WI38 (cell line): ENCODE data around the gene HELT.
"Not testable (repeated sequence)": the region's sequence is repeated elsewhere in the genome, so short reads cannot be mapped to it uniquely, and the experiment has no call there.

Experiments used
- H3K4me3 ChIP-seq: 2 replicates; pipeline ENCODE4 v1.5.1; 2011; ENCODE audit warnings: low read depth, mild to moderate bottlenecking, control low read depth, low read length
- CTCF ChIP-seq: IDR thresholded peaks from 2 replicates; pipeline ENCODE4 v1.5.1; 2012; ENCODE audit warnings: low read depth, mild to moderate bottlenecking, control low read depth, low read length

The HELT gene

GRCh38 chr4:185017964-185018772 is at the start of gene HELT:
HELT (plus strand) TSS chr4:185018490; CDS start chr4:185018929, 439 bp downstream.
- no peak within 1 kb of the TSS for H3K4me3 ChIP-seq
- no peak for TF ChIP-seq CTCF

GRCh38 chr4:184968784-184969201 is 49.5 kb upstream of the HELT start:
- no peak overlapping the region for H3K4me3 ChIP-seq
- TF ChIP-seq CTCF, result no peak

GRCh38 chr4:184969610-184970009 is 48.7 kb upstream of the HELT start:
- no peak for TF ChIP-seq CTCF
- H3K4me3 ChIP-seq, result no peak overlapping the region

- TF ChIP-seq CTCF, result no peak
- H3K4me3 ChIP-seq, result no peak overlapping the region
These were observed 45.3 kb upstream of the HELT start for GRCh38 chr4:184972991-184973390.

GRCh38 chr4:184976348-184976747 is 41.9 kb upstream of the HELT start:
- H3K4me3 ChIP-seq, result not testable (repeated sequence)

GRCh38 chr4:184977747-184978146 is 40.5 kb upstream of the HELT start:
- no peak for TF ChIP-seq CTCF
- no peak overlapping the region for H3K4me3 ChIP-seq

GRCh38 chr4:184978211-184978610 is 40.1 kb upstream of the HELT start:
- H3K4me3 ChIP-seq, result no peak overlapping the region
- no peak for TF ChIP-seq CTCF
